ENCODE data around the gene NOS1AP.

Gene NOS1AP

GRCh38 chr1:162210196-162210595 lies 140.7 kb downstream of the NOS1AP start:
- Histone ChIP-seq H3K4me3 (replicated peaks; ENCODE audit: low read depth, low read length) (no peak overlapping the region), H3K36me3 (ENCODE audit: control insufficient read depth, insufficient read depth, low read length) (no peaks in the 10 kb centered on the region), H3K27me3 (replicated peaks; ENCODE audit: control insufficient read depth, insufficient read depth, low read length) (no peaks in the 10 kb centered on the region; the same call in 1 of the 2 replicates)
- DNase-seq (ENCODE audit: extremely low read depth, insufficient read length) = no peak
- no peak for TF ChIP-seq CTCF (IDR thresholded peaks at IDR 0.05; ENCODE audit: insufficient read depth, low read length, poor library complexity, severe bottlenecking)

GRCh38 chr1:162212713-162213112 lies 143.2 kb downstream of the NOS1AP start:
- DNase-seq (ENCODE audit: extremely low read depth, insufficient read length) = no peak
- Histone ChIP-seq H3K36me3 (ENCODE audit: control insufficient read depth, insufficient read depth, low read length) (no peaks in the 10 kb centered on the region), H3K4me3 (replicated peaks; ENCODE audit: low read depth, low read length) (no peak overlapping the region), H3K27me3 (replicated peaks; ENCODE audit: control insufficient read depth, insufficient read depth, low read length) (peaks cover 2% of the 10 kb centered on the region)
- no peak for TF ChIP-seq CTCF (IDR thresholded peaks at IDR 0.05; ENCODE audit: insufficient read depth, low read length, poor library complexity, severe bottlenecking)

- TF ChIP-seq CTCF (IDR thresholded peaks at IDR 0.05; ENCODE audit: insufficient read depth, low read length, poor library complexity, severe bottlenecking) = no peak
- H3K27me3 ChIP-seq (replicated peaks; ENCODE audit: control insufficient read depth, insufficient read depth, low read length) = peaks cover 2% of the 10 kb centered on the region
- no peak for DNase-seq (ENCODE audit: extremely low read depth, insufficient read length)
- no peaks in the 10 kb centered on the region for H3K36me3 ChIP-seq (ENCODE audit: control insufficient read depth, insufficient read depth, low read length)
- no peak overlapping the region for H3K4me3 ChIP-seq (replicated peaks; ENCODE audit: low read depth, low read length)
Measured at GRCh38 chr1:162213281-162213912, 143.9 kb downstream of the NOS1AP start.

GRCh38 chr1:162214202-162214601 lies 144.7 kb downstream of the NOS1AP start:
- no peak overlapping the region for H3K4me3 ChIP-seq (replicated peaks; ENCODE audit: low read depth, low read length)
- DNase-seq (ENCODE audit: extremely low read depth, insufficient read length) = no peak
- H3K27me3 ChIP-seq (replicated peaks; ENCODE audit: control insufficient read depth, insufficient read depth, low read length) = peaks cover 2% of the 10 kb centered on the region
- H3K36me3 ChIP-seq (ENCODE audit: control insufficient read depth, insufficient read depth, low read length) = no peaks in the 10 kb centered on the region
- no peak for TF ChIP-seq CTCF (IDR thresholded peaks at IDR 0.05; ENCODE audit: insufficient read depth, low read length, poor library complexity, severe bottlenecking)

GRCh38 chr1:162215902-162216301 lies 146.4 kb downstream of the NOS1AP start:
- no peak overlapping the region for H3K4me3 ChIP-seq (replicated peaks; ENCODE audit: low read depth, low read length)
- no peak for DNase-seq (ENCODE audit: extremely low read depth, insufficient read length)
- peaks cover 3% of the 10 kb centered on the region for H3K27me3 ChIP-seq (replicated peaks; ENCODE audit: control insufficient read depth, insufficient read depth, low read length)
- H3K36me3 ChIP-seq (ENCODE audit: control insufficient read depth, insufficient read depth, low read length) = no peaks in the 10 kb centered on the region
- no peak for TF ChIP-seq CTCF (IDR thresholded peaks at IDR 0.05; ENCODE audit: insufficient read depth, low read length, poor library complexity, severe bottlenecking)

GRCh38 chr1:162216604-162217003 lies 147.1 kb downstream of the NOS1AP start:
- TF ChIP-seq CTCF (IDR thresholded peaks at IDR 0.05; ENCODE audit: insufficient read depth, low read length, poor library complexity, severe bottlenecking) = no peak
- Histone ChIP-seq H3K27me3 (replicated peaks; ENCODE audit: control insufficient read depth, insufficient read depth, low read length) (peaks cover 3% of the 10 kb centered on the region), H3K36me3 (ENCODE audit: control insufficient read depth, insufficient read depth, low read length) (no peaks in the 10 kb centered on the region), H3K4me3 (replicated peaks; ENCODE audit: low read depth, low read length) (no peak overlapping the region)
- DNase-seq (ENCODE audit: extremely low read depth, insufficient read length) = no peak
